GM21360 (cell line): ENCODE results near the gene CERCAM.

ENCODE experiments used
- ATAC-seq: cut with Tn5 transposase; IDR thresholded peaks from one replicate; pipeline ENCODE4 v1.9.1; 2021; ENCODE audit warnings: mild to moderate bottlenecking, moderate library complexity; ENCODE audit not compliant: unreplicated experiment

The CERCAM gene

GRCh38 chr9:128420651-128421481 is at the start of gene CERCAM:
Gene CERCAM, plus strand, starts transcription at chr9:128420857. Its CDS starts 21 bp downstream, at chr9:128420878.
- peak; percentile 50 for ATAC-seq

GRCh38 chr9:128371630-128372117 is 49.0 kb upstream of the CERCAM start:
- peak; percentile 5 for ATAC-seq

GRCh38 chr9:128372188-128372641 is 48.4 kb upstream of the CERCAM start:
- ATAC-seq, result no peak

- ATAC-seq, result no peak
Observed at GRCh38 chr9:128372784-128373183, 47.9 kb upstream of the CERCAM start.

- no peak for ATAC-seq
Observed at GRCh38 chr9:128374221-128374675, 46.4 kb upstream of the CERCAM start.

GRCh38 chr9:128375865-128376264 is 44.8 kb upstream of the CERCAM start:
- no peak for ATAC-seq

GRCh38 chr9:128382261-128382660 is 38.4 kb upstream of the CERCAM start:
- ATAC-seq, result no peak

GRCh38 chr9:128383007-128383753 is 37.5 kb upstream of the CERCAM start:
- ATAC-seq, result no peak

- ATAC-seq, result no peak
Observed at GRCh38 chr9:128383791-128384190, 36.9 kb upstream of the CERCAM start.

- ATAC-seq, result no peak
Observed at GRCh38 chr9:128384801-128385495, 35.7 kb upstream of the CERCAM start.

- no peak for ATAC-seq
Observed at GRCh38 chr9:128385496-128386460, 34.9 kb upstream of the CERCAM start.

- ATAC-seq, result no peak
Observed at GRCh38 chr9:128388150-128388549, 32.5 kb upstream of the CERCAM start.

GRCh38 chr9:128389395-128390149 is 31.1 kb upstream of the CERCAM start:
- no peak for ATAC-seq

- no peak for ATAC-seq
Observed at GRCh38 chr9:128390150-128390812, 30.4 kb upstream of the CERCAM start.

- ATAC-seq, result no peak
Observed at GRCh38 chr9:128390813-128391711, 29.6 kb upstream of the CERCAM start.

- no peak for ATAC-seq
Observed at GRCh38 chr9:128391956-128392301, 28.7 kb upstream of the CERCAM start.

GRCh38 chr9:128392302-128393144 is 28.1 kb upstream of the CERCAM start:
- ATAC-seq, result no peak
